ENCODE measurements around the gene HLA-DMA. TPM values are rescaled to one million over a fixed set of nuclear protein-coding genes. Genes with fewer than 3 reads are reported as not detected.
A peak's percentile ranks its signal among the peaks of the same experiment; 100 is the strongest.

The HLA-DMA gene
- total and polyA plus RNA-seq, 2 of the 13 experiments (the other 11 are each of a cell fraction or from before 2014, with no cell fraction given) = 0.70 to 0.71 TPM

GRCh38 chr6:32969685-32970412, 17.0 kb upstream of the HLA-DMA start (continued):
- TF ChIP-seq, protein P1, sequence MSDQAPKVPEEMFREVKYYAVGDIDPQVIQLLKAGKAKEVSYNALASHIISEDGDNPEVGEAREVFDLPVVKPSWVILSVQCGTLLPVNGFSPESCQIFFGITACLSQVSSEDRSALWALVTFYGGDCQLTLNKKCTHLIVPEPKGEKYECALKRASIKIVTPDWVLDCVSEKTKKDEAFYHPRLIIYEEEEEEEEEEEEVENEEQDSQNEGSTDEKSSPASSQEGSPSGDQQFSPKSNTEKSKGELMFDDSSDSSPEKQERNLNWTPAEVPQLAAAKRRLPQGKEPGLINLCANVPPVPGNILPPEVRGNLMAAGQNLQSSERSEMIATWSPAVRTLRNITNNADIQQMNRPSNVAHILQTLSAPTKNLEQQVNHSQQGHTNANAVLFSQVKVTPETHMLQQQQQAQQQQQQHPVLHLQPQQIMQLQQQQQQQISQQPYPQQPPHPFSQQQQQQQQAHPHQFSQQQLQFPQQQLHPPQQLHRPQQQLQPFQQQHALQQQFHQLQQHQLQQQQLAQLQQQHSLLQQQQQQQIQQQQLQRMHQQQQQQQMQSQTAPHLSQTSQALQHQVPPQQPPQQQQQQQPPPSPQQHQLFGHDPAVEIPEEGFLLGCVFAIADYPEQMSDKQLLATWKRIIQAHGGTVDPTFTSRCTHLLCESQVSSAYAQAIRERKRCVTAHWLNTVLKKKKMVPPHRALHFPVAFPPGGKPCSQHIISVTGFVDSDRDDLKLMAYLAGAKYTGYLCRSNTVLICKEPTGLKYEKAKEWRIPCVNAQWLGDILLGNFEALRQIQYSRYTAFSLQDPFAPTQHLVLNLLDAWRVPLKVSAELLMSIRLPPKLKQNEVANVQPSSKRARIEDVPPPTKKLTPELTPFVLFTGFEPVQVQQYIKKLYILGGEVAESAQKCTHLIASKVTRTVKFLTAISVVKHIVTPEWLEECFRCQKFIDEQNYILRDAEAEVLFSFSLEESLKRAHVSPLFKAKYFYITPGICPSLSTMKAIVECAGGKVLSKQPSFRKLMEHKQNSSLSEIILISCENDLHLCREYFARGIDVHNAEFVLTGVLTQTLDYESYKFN (CRISPR knock-in tag; conservative IDR thresholded peaks at IDR 0.05) = no peak
- TF ChIP-seq NFKBIZ (CRISPR knock-in tag; IDR thresholded peaks at IDR 0.05) = no peak
- no peak; the same call in 1 of the 2 replicates for TF ChIP-seq RORA (CRISPR knock-in tag; IDR thresholded peaks at IDR 0.05)
- peak; percentile 0; the same call in 1 of the 2 replicates for TF ChIP-seq ZNF614 (CRISPR knock-in tag; IDR thresholded peaks at IDR 0.05; ENCODE audit: borderline replicate concordance)
- no peak; a peak in 1 of 4 replicates for TF ChIP-seq POLR2A (IDR thresholded peaks at IDR 0.05; ENCODE audit: insufficient read depth in 1 of 2, low read depth in 2 of 2, low read length in 2 of 2)
- no peak for TF ChIP-seq KLF15 (CRISPR knock-in tag; IDR thresholded peaks at IDR 0.05; ENCODE audit: borderline replicate concordance)
- TF ChIP-seq AFF4 (CRISPR knock-in tag; IDR thresholded peaks at IDR 0.05) = peak; percentile 93; the same call in 1 of the 2 replicates
- TF ChIP-seq HOXA5 (CRISPR knock-in tag; IDR thresholded peaks at IDR 0.05) = 0 out of 2 replicates have a peak, but pooled peaks have one; percentile 10
- TF ChIP-seq E2F5 (CRISPR knock-in tag; conservative IDR thresholded peaks at IDR 0.05) = no peak
- TF ChIP-seq TFAP4 (IDR thresholded peaks at IDR 0.05; ENCODE audit: borderline replicate concordance, low read depth) = no peak
- no peak for TF ChIP-seq KLF12 (CRISPR knock-in tag; IDR thresholded peaks at IDR 0.05; ENCODE audit: borderline replicate concordance)
- no peak for TF ChIP-seq NONO (IDR thresholded peaks at IDR 0.05)
- TF ChIP-seq NONO (CRISPR knock-in tag; conservative IDR thresholded peaks at IDR 0.05) = peak; percentile 35; the same call in 1 of the 2 replicates
- no peak for TF ChIP-seq CBX2 (IDR thresholded peaks at IDR 0.05; ENCODE audit: low read depth, low read length)
- TF ChIP-seq CBX2 (CRISPR knock-in tag; IDR thresholded peaks at IDR 0.05; ENCODE audit: low read depth) = no peak
- peak; percentile 65 for TF ChIP-seq SALL1 (CRISPR knock-in tag; IDR thresholded peaks at IDR 0.05)
- TF ChIP-seq HNF4A (CRISPR knock-in tag; IDR thresholded peaks at IDR 0.05) = peak; percentile 40; the same call in 1 of the 2 replicates
- peak; percentile 61; the same call in 1 of the 2 replicates for TF ChIP-seq AKAP8 (CRISPR knock-in tag; IDR thresholded peaks at IDR 0.05)
- 0 out of 2 replicates have a peak, but pooled peaks have one; percentile 60 for TF ChIP-seq ZNF749 (CRISPR knock-in tag; IDR thresholded peaks at IDR 0.05; ENCODE audit: borderline replicate concordance)
- TF ChIP-seq ZNF841 (CRISPR knock-in tag; IDR thresholded peaks at IDR 0.05; ENCODE audit: borderline replicate concordance) = 0 out of 2 replicates have a peak, but pooled peaks have one; percentile 23
- 0 out of 2 replicates have a peak, but pooled peaks have one; percentile 5 for TF ChIP-seq ZNF484 (CRISPR knock-in tag; IDR thresholded peaks at IDR 0.05; ENCODE audit: borderline replicate concordance, low read depth)
